Stromal cell of bone marrow (primary cell): ENCODE results near the gene IQCH.
"Not testable (repeated sequence)": the region's sequence is repeated elsewhere in the genome, so short reads cannot be mapped to it uniquely, and the experiment has no call there.

Experiments used
- DNase-seq: peaks from one replicate; pipeline ENCODE4 v3.0.0-alpha.2; 2012; ENCODE audit warnings: low read depth

The IQCH gene

DNA sequence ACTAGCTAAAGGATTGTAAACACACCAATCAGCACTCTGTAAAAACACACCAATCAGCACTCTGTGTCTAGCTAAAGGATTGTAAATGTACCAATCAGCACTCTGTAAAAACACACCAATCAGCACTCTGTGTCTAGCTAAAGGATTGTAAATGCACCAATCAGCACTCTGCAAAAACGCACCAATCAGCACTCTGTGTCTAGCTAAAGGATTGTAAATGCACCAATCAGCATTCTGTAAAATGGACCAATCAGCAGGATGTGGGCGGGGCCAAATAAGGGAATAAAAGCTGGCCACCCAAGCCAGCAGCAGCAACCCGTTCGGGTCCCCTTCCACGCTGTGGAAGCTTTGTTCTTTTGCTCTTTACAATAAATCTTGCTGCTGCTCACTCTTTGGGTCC, 8.0 kb upstream of the IQCH start:
- DNase-seq = not testable (repeated sequence)

DNA sequence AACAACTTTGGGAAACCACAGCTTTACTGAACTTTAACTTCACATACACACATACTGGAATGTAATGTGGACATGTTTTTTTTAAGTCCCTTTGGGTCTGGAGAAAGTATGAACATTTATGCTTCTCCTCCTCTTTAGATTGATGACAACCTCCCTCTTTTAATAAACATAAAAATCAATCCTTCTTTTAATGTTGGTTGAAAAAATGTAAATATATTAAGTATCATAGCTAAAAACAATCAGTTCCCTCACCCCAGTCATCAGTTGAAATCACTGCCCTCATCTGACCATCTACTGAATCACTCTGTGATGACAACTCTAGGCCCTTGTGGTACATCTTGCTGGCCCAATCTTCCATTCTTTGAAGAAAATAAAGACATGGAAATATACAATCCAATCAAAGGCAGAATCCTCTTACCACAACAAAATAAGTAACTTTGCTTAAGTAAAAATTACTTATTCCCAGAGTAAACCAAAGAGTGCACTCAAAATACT, 6.5 kb upstream of the IQCH start:
- peak; percentile 54 for DNase-seq

GRCh38 chr15:67249830-67250229, 4.8 kb upstream of the IQCH start:
- DNase-seq = no peak

- DNase-seq = no peak
Observed at GRCh38 chr15:67251318-67251717, 3.3 kb upstream of the IQCH start.

- DNase-seq = no peak
Observed at GRCh38 chr15:67253101-67253500, 1.5 kb upstream of the IQCH start.

DNA sequence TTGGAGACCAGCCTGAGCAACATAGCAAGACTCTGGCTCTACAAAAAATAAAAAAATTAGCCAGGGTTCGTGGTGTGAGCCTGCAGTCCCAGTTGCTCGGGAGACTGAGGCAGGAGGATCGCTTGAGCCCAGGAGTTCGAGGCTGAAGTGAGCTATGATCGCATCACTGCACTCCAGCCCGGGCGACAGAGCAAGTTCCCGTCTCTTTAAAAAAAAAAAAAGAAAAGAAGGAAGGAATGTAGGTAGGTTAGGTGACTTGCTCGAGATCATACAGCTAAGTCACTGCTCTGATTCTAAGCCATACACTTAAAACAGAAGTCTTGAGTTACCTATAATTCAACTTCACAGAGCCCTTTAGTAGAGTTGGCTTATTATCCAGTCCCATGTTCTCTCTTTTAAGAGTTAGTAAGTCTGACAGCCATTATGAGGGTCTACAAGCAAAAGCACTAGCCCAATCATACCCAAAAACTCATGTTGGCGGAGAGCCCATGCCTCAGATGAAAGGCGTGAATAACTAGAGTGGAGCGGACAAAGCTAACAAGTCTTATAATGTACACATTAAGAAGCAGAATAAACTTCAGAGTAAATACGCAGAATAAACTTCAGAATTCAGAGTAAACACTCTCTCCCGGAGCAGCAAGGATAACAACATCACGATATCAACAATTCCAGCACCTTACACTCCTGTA, 893 bp upstream of the IQCH start:
- DNase-seq = no peak

DNA sequence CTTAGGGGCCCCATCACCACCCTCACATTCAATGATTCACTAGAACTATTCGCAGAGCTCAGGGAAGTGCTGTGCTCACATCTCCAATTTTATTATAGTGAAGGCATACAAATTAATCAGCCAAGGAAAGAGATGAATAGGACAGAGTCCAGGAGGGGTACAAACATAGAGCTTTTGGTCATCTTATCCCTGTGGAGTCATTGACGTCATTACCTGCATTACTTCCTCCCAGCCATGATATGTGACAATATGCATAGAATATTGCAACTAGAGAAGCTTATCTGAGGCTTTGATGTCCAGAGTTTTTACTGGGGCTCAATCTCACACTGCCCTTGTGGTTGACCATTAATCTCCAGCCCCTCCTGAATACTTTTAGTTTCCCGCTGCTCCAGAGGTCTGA, 1.5 kb downstream of the IQCH start:
- DNase-seq = no peak

- DNase-seq = not testable (repeated sequence)
Observed at GRCh38 chr15:67258412-67258811, 3.8 kb downstream of the IQCH start.

DNA sequence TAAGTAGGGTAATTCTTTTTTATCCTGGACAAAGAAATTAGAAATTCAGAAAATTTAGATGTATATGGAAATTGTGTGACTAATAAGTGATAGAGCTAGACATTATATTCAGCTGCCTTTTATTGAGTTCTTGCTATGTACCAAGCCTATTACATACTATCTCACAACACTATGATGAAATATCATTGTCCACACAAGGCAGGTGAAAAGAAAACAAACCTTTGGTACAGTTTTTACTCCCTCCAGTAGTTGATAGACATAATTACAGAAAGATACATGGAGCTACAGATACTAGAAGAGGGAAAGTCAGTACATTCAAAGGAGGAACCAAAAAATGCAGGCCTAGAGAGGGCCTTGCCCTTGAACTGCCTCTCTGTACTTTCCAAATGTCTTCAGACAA, 4.8 kb downstream of the IQCH start:
- no peak for DNase-seq

DNA sequence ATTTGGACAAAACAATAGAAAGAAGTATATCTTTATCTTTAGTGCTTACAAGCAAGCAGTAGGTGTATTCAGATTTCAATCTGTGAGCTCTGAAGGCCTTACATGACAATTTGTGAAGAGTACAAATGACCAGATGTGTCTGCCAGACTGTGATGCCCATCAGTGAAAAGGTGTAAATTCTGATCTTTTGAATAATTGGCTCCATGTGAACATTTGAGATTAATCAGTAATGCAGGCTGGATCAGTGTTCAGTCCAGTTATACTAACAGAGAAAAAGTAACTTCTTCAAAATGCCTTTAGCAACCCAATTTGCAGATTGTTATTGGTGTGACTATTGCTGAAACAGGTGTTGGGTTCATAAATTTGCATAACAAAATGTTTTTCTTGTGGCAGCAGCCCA, 5.2 kb downstream of the IQCH start:
- no peak for DNase-seq

GRCh38 chr15:67266870-67267269, 12.3 kb downstream of the IQCH start:
- no peak for DNase-seq

- DNase-seq = no peak
Observed at GRCh38 chr15:67267440-67267839, 12.9 kb downstream of the IQCH start.

DNA sequence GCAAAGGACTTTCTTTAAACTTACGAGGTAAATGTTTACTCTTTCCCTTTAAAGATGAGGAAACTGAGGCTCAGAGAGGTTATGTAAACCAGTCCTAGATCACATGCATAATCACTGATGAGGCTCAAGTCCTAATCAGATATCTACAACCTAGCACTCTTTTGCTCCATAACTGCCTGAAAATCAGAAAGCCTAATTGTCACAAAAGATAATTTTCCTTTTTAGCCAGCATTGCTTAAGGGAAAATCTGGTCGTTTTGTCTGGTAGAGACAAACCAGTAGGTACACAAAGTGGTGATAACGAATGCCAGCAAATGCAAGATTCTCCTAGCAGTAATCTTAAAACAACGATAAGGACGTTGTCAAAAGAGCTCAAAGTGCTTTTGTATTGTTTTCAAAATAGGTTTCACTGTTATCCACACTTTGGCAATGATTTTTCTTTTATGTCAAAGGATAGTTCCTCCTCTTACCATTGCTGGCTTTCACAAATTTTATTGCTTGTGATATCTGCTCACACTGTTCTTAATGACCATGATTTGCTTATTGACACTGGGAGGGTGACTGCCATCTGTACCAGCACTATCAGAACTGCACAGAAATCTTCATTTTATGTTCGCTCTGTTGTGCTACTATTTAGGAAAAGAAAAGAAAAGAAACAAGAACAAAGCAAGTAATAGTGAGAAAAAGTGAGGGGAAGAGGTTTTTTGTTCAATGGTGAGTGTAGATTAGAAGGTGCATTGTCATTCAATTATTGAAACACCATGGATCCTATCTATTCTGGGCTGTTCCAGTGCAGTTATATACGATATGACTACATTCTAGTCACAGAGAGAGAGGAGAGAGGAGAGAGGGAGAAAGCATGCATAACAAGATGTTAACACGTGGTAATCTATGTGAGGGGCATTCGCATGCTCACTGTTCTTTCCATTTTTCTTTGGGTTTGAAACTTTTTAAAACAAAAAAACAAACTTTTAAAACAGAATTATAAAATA, 13.7 kb downstream of the IQCH start:
- DNase-seq = no peak

DNA sequence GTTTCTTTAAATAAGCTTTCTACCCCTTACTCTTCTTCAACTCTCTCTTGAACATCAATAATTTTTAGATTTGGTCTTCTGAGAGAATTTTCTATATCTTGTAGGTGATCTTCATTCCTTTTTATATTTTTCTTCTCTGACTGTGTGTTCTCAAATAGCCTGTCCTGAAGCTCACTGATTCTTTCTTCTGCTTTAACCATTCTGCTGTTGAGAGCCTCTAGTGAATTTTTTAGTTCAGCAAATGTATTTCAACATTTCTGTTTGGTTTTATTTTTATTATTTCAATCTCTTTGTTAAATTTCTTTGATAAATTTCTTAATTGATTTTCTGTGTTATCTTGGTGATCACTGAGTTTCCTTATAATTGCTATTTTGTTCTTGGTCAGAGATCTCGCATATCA, 19.6 kb downstream of the IQCH start:
- DNase-seq = no peak

DNA sequence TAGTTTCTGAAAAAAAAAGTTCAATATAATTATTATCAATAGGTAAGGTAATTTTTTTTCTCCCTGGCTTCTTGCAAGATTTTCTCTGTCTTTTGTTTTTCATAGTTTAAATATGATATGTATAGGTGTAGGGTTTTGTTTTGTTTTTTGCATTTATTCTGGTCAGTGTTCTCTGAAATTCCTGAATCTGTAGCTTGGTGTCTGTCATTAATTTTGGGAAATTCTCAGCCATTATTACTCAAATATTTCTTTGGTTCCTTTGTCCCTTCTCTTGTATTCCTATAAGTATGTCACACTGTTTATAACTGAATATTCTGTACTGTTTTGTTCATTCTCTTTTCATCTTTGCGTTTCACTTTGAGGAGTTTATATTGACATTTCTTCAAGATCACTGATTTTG, 22.1 kb downstream of the IQCH start:
- DNase-seq = no peak

DNA sequence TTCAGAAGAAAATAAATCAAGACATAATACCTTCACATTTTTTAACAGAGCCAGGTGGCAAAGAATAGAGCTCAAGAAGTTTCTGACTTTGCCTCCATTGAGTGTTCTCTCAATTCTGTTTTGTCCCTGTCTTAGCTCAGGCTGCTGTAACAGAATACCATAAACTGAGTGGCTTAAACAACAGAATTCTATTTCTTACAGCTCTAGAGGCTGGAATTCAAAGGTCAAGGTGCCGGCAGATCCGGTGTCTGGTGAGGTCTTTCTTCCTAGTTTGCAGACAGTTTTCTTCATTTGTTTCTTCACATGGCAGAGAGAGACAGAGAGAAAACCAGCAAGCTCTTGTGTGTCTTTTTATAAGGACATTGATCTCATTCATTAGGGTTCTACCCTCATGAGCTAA, 25.6 kb downstream of the IQCH start:
- DNase-seq = no peak

GRCh38 chr15:67281714-67282113, 27.1 kb downstream of the IQCH start:
- DNase-seq = no peak

GRCh38 chr15:67285625-67286024, 31.0 kb downstream of the IQCH start:
- DNase-seq = not testable (repeated sequence)

- not testable (repeated sequence) for DNase-seq
Observed at GRCh38 chr15:67286400-67286799, 31.8 kb downstream of the IQCH start.

- DNase-seq = peak; percentile 29
Observed at GRCh38 chr15:67290319-67290718, 35.7 kb downstream of the IQCH start.

GRCh38 chr15:67296188-67296587, 41.6 kb downstream of the IQCH start:
- DNase-seq = no peak

- DNase-seq = no peak
Observed at GRCh38 chr15:67296684-67297083, 42.1 kb downstream of the IQCH start.
